ENCODE data around the gene SARM1. TPM values are rescaled to one million over a fixed set of nuclear protein-coding genes. Genes with fewer than 3 reads are reported as not detected.

The SARM1 gene
- 4.2 and 5.0 TPM in 2 replicates for total RNA-seq (2014; rRNA removed; shearing (Covaris generic); ENCODE audit: low replicate concordance)

GRCh38 chr17:28371245-28372202 lies at the start of gene SARM1:
SARM1 (plus strand) TSS chr17:28371694; CDS start chr17:28372033, 339 bp downstream.
- peak; percentile 91 for DNase-seq (ENCODE audit: low read depth)

GRCh38 chr17:28324267-28324745 lies 47.2 kb upstream of the SARM1 start:
- in situ Hi-C loops (cut with HindIII; ENCODE audit: low pct_unique_long_range_greater_than_20kb, low sequenced_read_pairs), result no loop called here

More at GRCh38 chr17:28371245-28372202, at the start of gene SARM1:
- in situ Hi-C loops (cut with HindIII; ENCODE audit: low pct_unique_long_range_greater_than_20kb, low sequenced_read_pairs), result no loop called here

GRCh38 chr17:28324781-28325180 lies 46.7 kb upstream of the SARM1 start:
- DNase-seq (ENCODE audit: low read depth), result no peak
- in situ Hi-C loops (cut with HindIII; ENCODE audit: low pct_unique_long_range_greater_than_20kb, low sequenced_read_pairs), result no loop called here

More at GRCh38 chr17:28324267-28324745, 47.2 kb upstream of the SARM1 start:
- no peak for DNase-seq (ENCODE audit: low read depth)

- in situ Hi-C loops (cut with HindIII; ENCODE audit: low pct_unique_long_range_greater_than_20kb, low sequenced_read_pairs), result no loop called here
- DNase-seq (ENCODE audit: low read depth), result no peak
Measured at GRCh38 chr17:28325211-28325610, 46.3 kb upstream of the SARM1 start.

GRCh38 chr17:28326114-28326513 lies 45.4 kb upstream of the SARM1 start:
- in situ Hi-C loops (cut with HindIII; ENCODE audit: low pct_unique_long_range_greater_than_20kb, low sequenced_read_pairs), result no loop called here

GRCh38 chr17:28327031-28327607 lies 44.4 kb upstream of the SARM1 start:
- in situ Hi-C loops (cut with HindIII; ENCODE audit: low pct_unique_long_range_greater_than_20kb, low sequenced_read_pairs), result no loop called here

More at GRCh38 chr17:28326114-28326513, 45.4 kb upstream of the SARM1 start:
- DNase-seq (ENCODE audit: low read depth), result no peak

GRCh38 chr17:28327709-28328108 lies 43.8 kb upstream of the SARM1 start:
- DNase-seq (ENCODE audit: low read depth), result peak; percentile 22
- in situ Hi-C loops (cut with HindIII; ENCODE audit: low pct_unique_long_range_greater_than_20kb, low sequenced_read_pairs), result no loop called here

More at GRCh38 chr17:28327031-28327607, 44.4 kb upstream of the SARM1 start:
- DNase-seq (ENCODE audit: low read depth), result no peak

- DNase-seq (ENCODE audit: low read depth), result no peak
- in situ Hi-C loops (cut with HindIII; ENCODE audit: low pct_unique_long_range_greater_than_20kb, low sequenced_read_pairs), result no loop called here
Measured at GRCh38 chr17:28328325-28328724, 43.2 kb upstream of the SARM1 start.

- no peak for DNase-seq (ENCODE audit: low read depth)
- in situ Hi-C loops (cut with HindIII; ENCODE audit: low pct_unique_long_range_greater_than_20kb, low sequenced_read_pairs), result no loop called here
Measured at GRCh38 chr17:28330671-28331070, 40.8 kb upstream of the SARM1 start.

GRCh38 chr17:28331891-28332420 lies 39.5 kb upstream of the SARM1 start:
- in situ Hi-C loops (cut with HindIII; ENCODE audit: low pct_unique_long_range_greater_than_20kb, low sequenced_read_pairs), result no loop called here
- DNase-seq (ENCODE audit: low read depth), result no peak

- in situ Hi-C loops (cut with HindIII; ENCODE audit: low pct_unique_long_range_greater_than_20kb, low sequenced_read_pairs), result no loop called here
- DNase-seq (ENCODE audit: low read depth), result no peak
Measured at GRCh38 chr17:28333083-28333746, 38.3 kb upstream of the SARM1 start.

- no peak for DNase-seq (ENCODE audit: low read depth)
- in situ Hi-C loops (cut with HindIII; ENCODE audit: low pct_unique_long_range_greater_than_20kb, low sequenced_read_pairs), result no loop called here
Measured at GRCh38 chr17:28334171-28334570, 37.3 kb upstream of the SARM1 start.

- in situ Hi-C loops (cut with HindIII; ENCODE audit: low pct_unique_long_range_greater_than_20kb, low sequenced_read_pairs), result no loop called here
- no peak for DNase-seq (ENCODE audit: low read depth)
Measured at GRCh38 chr17:28334666-28335200, 36.8 kb upstream of the SARM1 start.

GRCh38 chr17:28335201-28335958 lies 36.1 kb upstream of the SARM1 start, which contains the start of the genes IFT20 and TNFAIP1:
IFT20 (minus strand) TSS chr17:28335472; CDS start chr17:28331985, 3,487 bp downstream.
TNFAIP1 (plus strand) TSS chr17:28335761; CDS start chr17:28339522, 3,761 bp downstream.
- peak; percentile 99 for DNase-seq (ENCODE audit: low read depth)
- in situ Hi-C loops (cut with HindIII; ENCODE audit: low pct_unique_long_range_greater_than_20kb, low sequenced_read_pairs), result no loop called here

- in situ Hi-C loops (cut with HindIII; ENCODE audit: low pct_unique_long_range_greater_than_20kb, low sequenced_read_pairs), result no loop called here
- DNase-seq (ENCODE audit: low read depth), result peak; percentile 86
Measured at GRCh38 chr17:28335959-28336871, 35.3 kb upstream of the SARM1 start.

- DNase-seq (ENCODE audit: low read depth), result no peak
- in situ Hi-C loops (cut with HindIII; ENCODE audit: low pct_unique_long_range_greater_than_20kb, low sequenced_read_pairs), result no loop called here
Measured at GRCh38 chr17:28338056-28338768, 33.3 kb upstream of the SARM1 start.
